ENCODE data around the gene SRPK2.

SRPK2 gene

GRCh38 chr7:105309235-105310169 is 79.2 kb downstream of the SRPK2 start:
- TF ChIP-seq EZH2phosphoT487 (IDR thresholded peaks at IDR 0.05; ENCODE audit: borderline replicate concordance) (no peak), CTCF (conservative IDR thresholded peaks at IDR 0.05; ENCODE audit: low read length) (no peak)
- Histone ChIP-seq H2AFZ (ENCODE audit: low read length) (no peak overlapping the region), H3F3A (ENCODE audit: low read depth) (no peaks in the 10 kb centered on the region), H3K9me2 (replicated peaks; ENCODE audit: low read depth, low read length) (no peaks in the 10 kb centered on the region), H3K9ac (ENCODE audit: low read depth, low read length, poor library complexity, severe bottlenecking) (peak overlapping the region; percentile 5), H3K4me2 (ENCODE audit: low read depth, low read length, poor library complexity, severe bottlenecking) (peak overlapping the region; percentile 28), H3K9me3 (ENCODE audit: insufficient read depth, low read depth, low read length) (no peaks in the 10 kb centered on the region), H3K4me1 (ENCODE audit: insufficient read depth, low read length, poor library complexity, severe bottlenecking) (peaks cover 49% of the 10 kb centered on the region), H3K27me3 (ENCODE audit: insufficient read depth, low read length, poor library complexity, severe bottlenecking) (no peaks in the 10 kb centered on the region), H4K20me1 (ENCODE audit: insufficient read depth, low read length, poor library complexity, severe bottlenecking) (no peaks in the 10 kb centered on the region), H3K36me3 (ENCODE audit: insufficient read depth, low read length) (no peaks in the 10 kb centered on the region), H3K4me3 (ENCODE audit: low read length, poor library complexity, severe bottlenecking) (no peak overlapping the region), H3K79me2 (ENCODE audit: insufficient read depth, low read length) (peaks cover 96% of the 10 kb centered on the region)

- no peak overlapping the region for H3K4me3 ChIP-seq (ENCODE audit: low read length, poor library complexity, severe bottlenecking)
- H3K9me2 ChIP-seq (replicated peaks; ENCODE audit: low read depth, low read length): no peaks in the 10 kb centered on the region
- no peaks in the 10 kb centered on the region for H4K20me1 ChIP-seq (ENCODE audit: insufficient read depth, low read length, poor library complexity, severe bottlenecking)
- no peaks in the 10 kb centered on the region for H3K27me3 ChIP-seq (ENCODE audit: insufficient read depth, low read length, poor library complexity, severe bottlenecking)
- no peaks in the 10 kb centered on the region for H3K36me3 ChIP-seq (ENCODE audit: insufficient read depth, low read length)
- no peaks in the 10 kb centered on the region for H3K9me3 ChIP-seq (ENCODE audit: insufficient read depth, low read depth, low read length)
- peaks cover 56% of the 10 kb centered on the region for H3K4me1 ChIP-seq (ENCODE audit: insufficient read depth, low read length, poor library complexity, severe bottlenecking)
- TF ChIP-seq CTCF (conservative IDR thresholded peaks at IDR 0.05; ENCODE audit: low read length) (no peak), EZH2phosphoT487 (IDR thresholded peaks at IDR 0.05; ENCODE audit: borderline replicate concordance) (no peak)
- no peaks in the 10 kb centered on the region for H3F3A ChIP-seq (ENCODE audit: low read depth)
- H3K9ac ChIP-seq (ENCODE audit: low read depth, low read length, poor library complexity, severe bottlenecking): peak overlapping the region; percentile 31
- peak overlapping the region; percentile 43 for H3K4me2 ChIP-seq (ENCODE audit: low read depth, low read length, poor library complexity, severe bottlenecking)
- H2AFZ ChIP-seq (ENCODE audit: low read length): no peak overlapping the region
- H3K79me2 ChIP-seq (ENCODE audit: insufficient read depth, low read length): peaks cover 94% of the 10 kb centered on the region
Measured at GRCh38 chr7:105307163-105307672, 81.5 kb downstream of the SRPK2 start.

GRCh38 chr7:105306298-105306748 is 82.4 kb downstream of the SRPK2 start:
- no peaks in the 10 kb centered on the region for H4K20me1 ChIP-seq (ENCODE audit: insufficient read depth, low read length, poor library complexity, severe bottlenecking)
- H3K4me1 ChIP-seq (ENCODE audit: insufficient read depth, low read length, poor library complexity, severe bottlenecking): peaks cover 65% of the 10 kb centered on the region
- H3K79me2 ChIP-seq (ENCODE audit: insufficient read depth, low read length): peaks cover 94% of the 10 kb centered on the region
- no peaks in the 10 kb centered on the region for H3K27me3 ChIP-seq (ENCODE audit: insufficient read depth, low read length, poor library complexity, severe bottlenecking)
- peak overlapping the region; percentile 43 for H3K4me2 ChIP-seq (ENCODE audit: low read depth, low read length, poor library complexity, severe bottlenecking)
- H3K4me3 ChIP-seq (ENCODE audit: low read length, poor library complexity, severe bottlenecking): no peak overlapping the region
- H3F3A ChIP-seq (ENCODE audit: low read depth): no peaks in the 10 kb centered on the region
- H3K9ac ChIP-seq (ENCODE audit: low read depth, low read length, poor library complexity, severe bottlenecking): peak overlapping the region; percentile 31
- no peaks in the 10 kb centered on the region for H3K9me2 ChIP-seq (replicated peaks; ENCODE audit: low read depth, low read length)
- TF ChIP-seq CTCF (conservative IDR thresholded peaks at IDR 0.05; ENCODE audit: low read length): no peak
- TF ChIP-seq EZH2phosphoT487 (IDR thresholded peaks at IDR 0.05; ENCODE audit: borderline replicate concordance): no peak
- H2AFZ ChIP-seq (ENCODE audit: low read length): no peak overlapping the region
- H3K9me3 ChIP-seq (ENCODE audit: insufficient read depth, low read depth, low read length): no peaks in the 10 kb centered on the region
- no peaks in the 10 kb centered on the region for H3K36me3 ChIP-seq (ENCODE audit: insufficient read depth, low read length)

Measured in Loucy (cell line).